T-helper 2 cell treated with Interferon-gamma antibody and Interleukin-4, amounts not matched to agents 100 ng/mL and 5 ng/mL, for 36 hours (primary cell): ENCODE measurements around the gene ITPR2. TPM values are rescaled to one million over a fixed set of nuclear protein-coding genes. Genes with fewer than 3 reads are reported as not detected.

Experiments
- intact Hi-C: fragments of 100-400 bp; cut with micrococcal nuclease; formaldehyde crosslinking; loops from one replicate; pipeline ENCODE4 v1.15.1; 2023
- total RNA-seq: library from RNA; stranded (reverse); gene quantifications from 2 replicates; pipeline ENCODE4 v1.2.3, GENCODE V29; 2022

Gene ITPR2
- total RNA-seq, 1 donor from 2014 or later, result 40.2 TPM

DNA sequence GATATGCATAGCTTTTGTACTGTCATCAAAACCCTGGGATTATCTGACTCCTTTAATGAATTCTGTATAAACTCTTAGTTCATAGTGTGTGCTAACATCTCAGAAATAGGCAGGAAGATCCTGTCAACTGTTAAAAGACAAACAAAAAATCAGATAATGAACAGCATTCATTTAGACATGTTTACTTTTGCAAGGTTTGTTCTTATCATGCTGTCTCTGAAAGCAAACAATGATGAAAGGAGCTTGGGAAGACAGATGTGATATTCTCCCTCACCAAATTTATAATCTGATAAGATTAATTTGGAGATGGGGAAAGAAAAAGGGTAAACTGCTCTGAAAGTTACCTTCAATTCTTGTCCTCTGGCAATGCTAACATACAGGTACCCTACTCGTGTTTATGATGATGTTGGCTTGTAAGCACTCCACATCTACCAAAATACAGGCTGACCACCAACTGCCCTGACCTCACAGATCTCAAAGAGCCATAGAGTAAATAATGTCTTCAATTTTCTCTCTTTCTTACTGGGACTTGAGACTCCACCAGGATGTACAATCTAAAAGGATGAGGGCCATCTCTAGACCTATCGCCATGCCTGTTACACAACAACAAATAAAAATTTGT lies 403.8 kb downstream of the ITPR2 start:
- intact Hi-C loops, result no loop called here

DNA sequence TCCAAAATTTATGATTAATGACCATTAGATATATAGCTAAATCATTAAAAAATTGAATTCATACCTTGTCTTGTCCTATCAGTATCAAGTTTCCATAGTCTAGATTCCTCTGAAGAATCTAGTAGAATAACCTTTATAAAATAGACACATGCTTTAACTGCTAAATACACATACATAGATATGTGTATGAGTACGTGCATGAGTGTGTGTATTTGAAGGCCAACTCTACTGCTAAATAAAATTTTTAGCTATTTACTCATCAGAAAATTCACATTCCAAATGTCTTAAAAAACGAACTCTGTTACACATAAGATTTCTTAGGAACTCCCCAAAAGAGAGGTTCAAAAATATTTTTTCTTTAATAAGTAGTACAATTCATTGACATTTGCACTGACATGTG lies 404.6 kb downstream of the ITPR2 start:
- intact Hi-C loops, result no loop called here

DNA sequence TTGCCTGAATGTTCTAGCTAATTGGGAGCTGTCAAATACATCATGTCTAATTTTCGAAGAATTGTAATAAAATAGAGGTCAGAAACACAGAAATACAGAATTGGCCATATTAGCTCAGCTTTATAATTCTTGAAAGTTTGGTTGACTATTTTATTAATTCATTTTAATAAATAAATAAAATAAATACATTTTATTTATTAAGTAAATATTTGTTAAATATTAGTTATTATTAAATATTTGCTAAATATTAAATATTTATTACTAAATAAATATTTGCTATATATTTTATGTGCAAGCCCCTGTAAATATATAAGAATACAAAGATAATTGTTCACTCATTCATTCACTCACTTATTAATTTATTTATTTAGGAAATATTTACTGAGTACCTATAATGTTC lies 406.3 kb downstream of the ITPR2 start:
- intact Hi-C loops, result no loop called here

DNA sequence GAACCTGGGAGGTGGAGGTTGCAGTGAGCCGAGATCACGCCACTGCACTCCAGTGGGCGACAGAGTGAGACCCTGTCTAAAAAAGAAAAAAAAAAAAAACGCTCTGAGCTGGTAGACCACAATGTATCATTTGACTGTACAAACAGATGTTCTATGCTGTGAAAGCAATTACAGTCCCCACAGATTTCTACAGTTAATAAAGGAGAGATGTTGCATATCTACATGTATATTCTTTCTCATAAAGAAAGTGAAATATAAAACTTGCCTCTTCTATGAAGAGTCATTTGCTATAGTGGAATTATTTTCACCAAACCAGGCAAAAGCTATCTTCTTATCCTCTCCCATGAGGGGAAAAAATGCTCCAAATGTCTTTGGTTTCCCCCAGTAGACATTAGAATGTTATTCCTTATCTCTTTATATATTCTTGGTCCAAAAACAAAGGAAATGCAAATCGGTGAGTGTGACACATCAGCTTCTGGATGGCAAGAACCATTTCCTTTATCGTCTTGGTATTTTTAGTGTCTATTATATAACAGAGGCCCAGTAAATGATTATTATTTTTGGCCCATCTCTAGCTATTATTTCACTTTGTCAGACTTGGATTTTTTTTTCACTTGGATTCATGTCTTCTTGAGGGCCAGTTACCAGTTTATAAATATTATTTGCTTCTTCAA lies 407.3 kb downstream of the ITPR2 start:
- intact Hi-C loops, result no loop called here

DNA sequence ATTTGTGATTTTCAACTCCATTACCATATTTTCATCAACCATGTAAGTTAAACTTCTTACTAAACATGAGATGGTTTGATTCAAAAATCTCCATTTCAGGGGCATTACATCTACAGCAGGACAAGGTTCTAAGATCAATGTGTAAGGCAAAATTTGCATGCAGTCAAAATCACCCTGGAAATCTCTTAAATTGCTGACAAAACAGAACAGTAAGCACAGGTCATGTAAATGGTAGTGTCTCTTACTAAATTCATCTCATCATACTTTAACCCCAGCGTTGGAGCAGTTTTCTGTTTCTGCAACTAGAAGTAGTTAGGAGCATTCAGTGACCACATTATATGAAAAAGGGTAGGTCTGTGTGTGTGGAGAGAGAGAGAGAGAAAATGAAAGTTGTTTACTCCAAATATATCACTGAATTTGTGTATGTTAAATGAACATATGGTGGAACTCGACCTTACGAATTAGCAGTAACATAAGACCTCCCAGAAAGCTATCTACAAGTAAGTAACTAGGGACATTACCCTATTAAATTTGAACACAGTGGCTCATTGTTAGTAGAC lies 410.1 kb downstream of the ITPR2 start:
- intact Hi-C loops, result no loop called here

DNA sequence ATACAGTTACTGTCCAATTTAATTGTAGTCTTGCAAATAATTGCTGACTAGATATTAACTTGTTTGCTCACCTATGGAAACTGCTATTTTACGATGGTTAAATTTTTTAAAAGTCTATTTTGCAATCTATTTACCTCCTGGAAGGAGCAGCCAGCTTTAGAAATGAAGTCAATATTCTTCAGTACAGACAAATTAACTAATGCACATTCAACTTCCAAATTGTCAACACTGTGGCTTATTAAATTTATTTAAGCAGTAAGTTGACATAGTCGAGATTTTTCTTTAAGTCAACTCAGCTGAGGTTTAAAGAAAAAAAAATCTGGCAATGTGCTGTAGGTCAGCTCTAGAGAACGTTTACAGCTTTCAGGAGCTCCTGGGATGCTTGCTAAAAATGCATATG lies 416.4 kb downstream of the ITPR2 start:
- intact Hi-C loops, result no loop called here

- intact Hi-C loops, result no loop called here
These were observed 422.3 kb downstream of the ITPR2 start for GRCh38 chr12:26410689-26411088.

- intact Hi-C loops, result no loop called here
These were observed 426.2 kb downstream of the ITPR2 start for GRCh38 chr12:26406813-26407212.

DNA sequence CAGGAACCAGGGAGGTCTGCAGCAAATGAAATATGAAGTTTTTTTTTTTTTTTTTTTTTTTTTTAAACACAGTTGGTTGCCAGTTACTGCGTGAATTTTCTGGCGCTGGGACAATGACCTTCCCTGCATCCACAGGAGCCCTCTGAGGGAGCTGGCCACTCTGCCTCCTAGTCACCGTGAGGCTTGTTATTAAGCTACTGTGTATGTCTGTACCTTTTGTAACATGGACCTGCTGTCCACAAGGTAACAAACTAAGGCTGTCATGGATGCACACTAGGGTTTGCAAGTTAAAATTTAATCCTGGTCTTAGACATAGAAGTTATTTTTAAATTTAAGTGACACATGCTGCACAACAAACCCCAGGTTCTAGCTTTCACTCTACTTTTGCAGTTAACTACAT lies 426.6 kb downstream of the ITPR2 start:
- intact Hi-C loops, result no loop called here

- intact Hi-C loops, result no loop called here
These were observed 429.4 kb downstream of the ITPR2 start for GRCh38 chr12:26403601-26404000.

GRCh38 chr12:26402648-26403047 lies 430.3 kb downstream of the ITPR2 start:
- intact Hi-C loops, result no loop called here

DNA sequence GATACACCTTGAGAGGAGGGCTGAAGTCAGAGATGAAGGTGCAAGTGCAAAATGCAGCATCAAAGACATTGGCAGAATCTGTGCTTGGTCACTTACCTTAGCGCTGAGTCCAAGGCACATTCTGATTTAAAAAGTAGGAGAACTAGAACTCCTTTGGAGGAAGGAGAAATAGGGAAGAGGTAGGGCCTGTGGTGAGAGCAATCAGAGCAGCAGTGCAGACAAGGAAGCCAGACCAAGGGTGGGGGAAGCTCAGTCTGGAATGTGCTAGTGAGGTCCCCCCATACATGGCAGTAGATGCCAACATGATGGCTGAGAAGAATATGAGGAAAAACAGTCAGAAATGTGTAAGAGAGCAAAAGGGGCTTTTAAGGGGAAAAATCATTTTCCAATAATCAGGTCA lies 431.1 kb downstream of the ITPR2 start:
- intact Hi-C loops, result no loop called here

DNA sequence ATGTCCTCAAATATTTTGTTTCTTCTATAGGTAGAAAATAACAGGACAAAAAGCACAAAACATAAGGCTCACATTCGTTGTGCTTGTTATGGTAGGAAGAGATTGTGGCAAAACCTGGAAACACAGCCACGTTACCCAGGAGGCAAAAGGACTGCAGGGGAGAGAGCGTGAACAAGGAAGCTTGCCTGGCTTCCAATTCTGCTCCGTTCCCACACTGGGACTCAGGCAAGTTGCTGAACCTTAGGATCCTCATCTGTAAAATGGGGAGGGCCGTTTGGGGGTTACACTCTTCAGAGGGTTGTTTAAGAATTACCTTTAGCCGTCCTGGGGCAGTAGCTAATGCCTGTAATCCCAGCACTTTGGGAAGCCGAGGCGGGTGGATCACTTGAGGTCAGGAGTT lies 432.4 kb downstream of the ITPR2 start:
- intact Hi-C loops, result no loop called here

- intact Hi-C loops, result no loop called here
These were observed 433.6 kb downstream of the ITPR2 start for GRCh38 chr12:26399381-26399780.

GRCh38 chr12:26396402-26396801 lies 436.6 kb downstream of the ITPR2 start:
- intact Hi-C loops, result no loop called here

GRCh38 chr12:26389343-26389742 lies 443.7 kb downstream of the ITPR2 start:
- intact Hi-C loops, result no loop called here

GRCh38 chr12:26384536-26384935 lies 448.5 kb downstream of the ITPR2 start:
- intact Hi-C loops, result no loop called here

DNA sequence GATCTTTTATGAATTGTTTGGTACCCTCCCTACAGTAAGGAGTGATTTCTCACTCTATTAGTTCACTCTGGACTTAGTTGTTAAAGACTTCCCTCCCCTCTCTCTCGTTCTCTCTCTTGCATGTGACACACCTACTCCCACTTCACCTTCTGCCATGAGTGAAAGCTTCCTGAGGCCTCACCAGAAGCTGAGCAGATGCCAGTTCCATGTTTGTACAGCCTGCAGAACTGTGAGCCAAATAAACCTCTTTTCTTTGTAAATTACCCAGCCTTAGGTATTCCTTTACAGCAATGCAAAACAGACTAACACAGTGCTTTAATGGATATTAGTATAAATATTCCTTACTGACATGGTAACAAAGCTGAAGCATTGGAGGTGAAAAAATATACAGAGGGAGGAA lies 450.0 kb downstream of the ITPR2 start:
- intact Hi-C loops, result no loop called here

DNA sequence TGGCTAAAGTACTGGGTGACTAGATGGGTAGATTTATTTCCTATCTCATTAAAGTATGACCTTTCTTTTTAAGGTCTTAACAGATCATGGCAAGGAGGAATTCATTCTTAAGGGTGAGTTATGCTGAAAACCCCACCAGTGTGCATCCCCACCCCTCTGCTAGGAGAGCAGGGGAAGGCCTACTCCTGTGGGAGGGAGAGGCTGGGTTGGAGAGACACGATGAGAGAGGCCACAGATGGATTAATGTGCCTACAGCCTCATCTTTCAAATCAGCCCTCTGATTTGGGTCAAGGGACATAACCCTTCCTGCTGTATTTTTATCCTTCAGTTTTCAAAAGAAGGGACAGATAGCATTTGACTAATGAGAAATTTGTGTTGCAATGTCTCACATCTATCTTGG lies 452.1 kb downstream of the ITPR2 start:
- intact Hi-C loops, result no loop called here

GRCh38 chr12:26379777-26380467 lies 453.1 kb downstream of the ITPR2 start:
- intact Hi-C loops, result no loop called here

DNA sequence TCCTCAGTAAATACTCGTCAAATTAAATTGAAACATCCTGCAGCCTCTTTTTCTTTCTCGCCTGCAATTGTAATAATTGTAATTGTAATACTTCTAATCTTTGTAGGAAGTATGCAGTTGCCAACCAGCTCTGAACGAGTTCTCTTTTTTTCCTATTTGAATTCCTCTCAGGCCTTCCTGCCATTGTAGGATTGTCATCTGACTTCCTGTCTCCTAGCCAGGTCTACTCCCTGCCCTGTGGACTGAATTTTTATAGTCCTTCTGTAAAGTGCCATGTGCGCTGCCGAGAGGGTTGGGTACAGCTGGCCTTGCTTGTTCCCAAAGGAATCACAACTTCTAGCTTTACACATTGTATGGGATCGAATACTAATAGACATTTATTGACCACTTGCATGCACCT lies 454.3 kb downstream of the ITPR2 start:
- intact Hi-C loops, result no loop called here

DNA sequence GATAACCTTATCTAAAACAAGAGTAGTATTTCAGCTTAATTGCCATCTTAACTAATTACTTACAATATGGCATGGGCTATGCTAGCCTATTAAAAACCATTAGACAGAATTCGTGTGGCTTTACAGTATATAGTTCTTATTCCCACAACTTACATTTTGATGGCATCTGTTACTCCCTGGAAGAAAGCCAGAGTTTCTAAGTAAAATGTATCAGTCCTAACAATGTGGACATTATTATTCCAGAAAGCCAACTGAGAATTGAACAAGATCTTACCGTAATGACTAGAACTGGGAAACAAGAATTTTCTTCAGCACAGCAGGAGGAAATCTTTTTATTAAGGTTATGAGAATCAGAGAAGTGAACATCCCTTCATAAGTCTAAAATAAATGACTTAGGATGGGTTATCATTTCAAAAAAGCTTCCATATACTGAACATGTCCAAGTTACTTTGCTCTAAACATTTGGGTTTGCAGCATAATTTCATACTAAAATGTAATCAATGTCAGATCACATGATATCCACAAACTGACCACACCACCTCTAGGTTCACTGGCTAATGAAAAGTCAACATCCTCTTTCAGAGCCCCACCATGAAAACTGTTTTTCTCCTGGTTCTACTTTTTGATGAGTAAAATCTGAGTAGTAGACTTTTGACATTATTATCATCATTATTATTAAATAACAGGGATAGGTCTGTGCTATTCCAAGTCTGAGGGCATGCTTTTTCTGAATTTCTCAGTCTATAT lies 457.9 kb downstream of the ITPR2 start:
- intact Hi-C loops, result no loop called here
